Stimulated activated CD4-positive, alpha-beta T cell treated with anti-CD3 and anti-CD28 coated beads, Interleukin-1b, Interleukin-23, amount 100 ng/mL, for 24 hours (primary cell): ENCODE results near the gene PRIM2.
"Not testable (repeated sequence)": the region's sequence is repeated elsewhere in the genome, so short reads cannot be mapped to it uniquely, and the experiment has no call there.

Experiments
- DNase-seq, 4 experiments: peaks; one replicate each; pipeline ENCODE4 v3.0.0-alpha.2; 2020; ENCODE audit warnings: low read depth in 4 of 4, low spot score in 1 of 4

Gene PRIM2

GRCh38 chr6:57307850-57308249 lies 9.6 kb upstream of the PRIM2 start:
- DNase-seq = no peak

GRCh38 chr6:57308755-57309154 lies 8.7 kb upstream of the PRIM2 start:
- DNase-seq = not testable (repeated sequence)

GRCh38 chr6:57310095-57310816 lies 7.2 kb upstream of the PRIM2 start:
- not testable (repeated sequence) for DNase-seq

GRCh38 chr6:57310817-57311157 lies 6.6 kb upstream of the PRIM2 start:
- DNase-seq = no peak

GRCh38 chr6:57311300-57312003 lies 6.0 kb upstream of the PRIM2 start:
- not testable (repeated sequence) for DNase-seq

GRCh38 chr6:57312004-57312345 lies 5.5 kb upstream of the PRIM2 start:
- no peak for DNase-seq

- no peak for DNase-seq
These were observed 4.4 kb upstream of the PRIM2 start for GRCh38 chr6:57313009-57313408.

- DNase-seq = no peak
These were observed 3.5 kb upstream of the PRIM2 start for GRCh38 chr6:57313711-57314471.

- DNase-seq = no peak
These were observed 2.3 kb upstream of the PRIM2 start for GRCh38 chr6:57315111-57315510.

GRCh38 chr6:57315851-57316250 lies 1.6 kb upstream of the PRIM2 start:
- DNase-seq = no peak

- DNase-seq = peak; percentile 50 to 70 (median 62)
These were observed 810 bp upstream of the PRIM2 start for GRCh38 chr6:57316581-57317059.

- DNase-seq = no peak
These were observed 7.1 kb downstream of the PRIM2 start for GRCh38 chr6:57324538-57324937.

GRCh38 chr6:57327311-57327710 lies 9.9 kb downstream of the PRIM2 start:
- DNase-seq = no peak

GRCh38 chr6:57328074-57328473 lies 10.6 kb downstream of the PRIM2 start:
- no peak for DNase-seq

GRCh38 chr6:57329933-57330332 lies 12.5 kb downstream of the PRIM2 start:
- no peak for DNase-seq

- DNase-seq = no peak
These were observed 24.8 kb downstream of the PRIM2 start for GRCh38 chr6:57342148-57342669.

- DNase-seq = not testable (repeated sequence)
These were observed 25.9 kb downstream of the PRIM2 start for GRCh38 chr6:57343342-57343741.

GRCh38 chr6:57346715-57347114 lies 29.3 kb downstream of the PRIM2 start:
- not testable (repeated sequence) for DNase-seq

- DNase-seq = not testable (repeated sequence)
These were observed 30.2 kb downstream of the PRIM2 start for GRCh38 chr6:57347597-57347996.

- DNase-seq = not testable (repeated sequence)
These were observed 33.0 kb downstream of the PRIM2 start for GRCh38 chr6:57350443-57350842.

GRCh38 chr6:57352596-57352995 lies 35.2 kb downstream of the PRIM2 start:
- DNase-seq = not testable (repeated sequence)

- not testable (repeated sequence) for DNase-seq
These were observed 40.9 kb downstream of the PRIM2 start for GRCh38 chr6:57358319-57358718.
